ENCODE data around the gene ITPA. TPM values are rescaled to one million over a fixed set of nuclear protein-coding genes. Genes with fewer than 3 reads are reported as not detected.
"Not testable (repeated sequence)": the region's sequence is repeated elsewhere in the genome, so short reads cannot be mapped to it uniquely, and the experiment has no call there.

The ITPA gene
- total RNA-seq, 1 donor from 2014 or later = 19.0 TPM

- intact Hi-C loops (cut with DNase I) = no loop called here
- DNase-seq (no peak), ATAC-seq (ENCODE audit: poor library complexity) (no peak)
Measured at GRCh38 chr20:3172126-3172932, 37.0 kb upstream of the ITPA start.

- peak; percentile 83 for DNase-seq
- peak; percentile 59 for ATAC-seq (ENCODE audit: poor library complexity)
- intact Hi-C loops (cut with DNase I) = no loop called here
Measured at GRCh38 chr20:3172933-3173609, 36.2 kb upstream of the ITPA start, which contains the start of gene LZTS3. Gene LZTS3, minus strand, starts transcription at chr20:3173549. Its CDS starts 6,386 bp downstream, at chr20:3167163.

- intact Hi-C loops (cut with DNase I) = no loop called here
- peak; percentile 97 for ATAC-seq (ENCODE audit: poor library complexity)
- peak; percentile 95 for DNase-seq
Measured at GRCh38 chr20:3173610-3174441, 35.5 kb upstream of the ITPA start.

GRCh38 chr20:3174442-3175261 is 34.6 kb upstream of the ITPA start:
- intact Hi-C loops (cut with DNase I) = no loop called here
- ATAC-seq (ENCODE audit: poor library complexity) (no peak), DNase-seq (no peak)

GRCh38 chr20:3175270-3175669 is 34.0 kb upstream of the ITPA start:
- ATAC-seq (ENCODE audit: poor library complexity) (no peak), DNase-seq (no peak)
- intact Hi-C loops (cut with DNase I) = no loop called here

GRCh38 chr20:3177746-3178485 is 31.4 kb upstream of the ITPA start:
- ATAC-seq (ENCODE audit: poor library complexity) (no peak), DNase-seq (no peak)
- intact Hi-C loops (cut with DNase I) = no loop called here

GRCh38 chr20:3180319-3180718 is 29.0 kb upstream of the ITPA start:
- intact Hi-C loops (cut with DNase I) = no loop called here
- ATAC-seq (ENCODE audit: poor library complexity) (no peak), DNase-seq (no peak)

- DNase-seq (no peak), ATAC-seq (ENCODE audit: poor library complexity) (no peak)
- intact Hi-C loops (cut with DNase I) = no loop called here
Measured at GRCh38 chr20:3181270-3181669, 28.0 kb upstream of the ITPA start.

- DNase-seq; ATAC-seq (ENCODE audit: poor library complexity); intact Hi-C loops (cut with DNase I): not testable (repeated sequence)
Measured at GRCh38 chr20:3182429-3182828, 26.9 kb upstream of the ITPA start.

- intact Hi-C loops (cut with DNase I) = no loop called here
- DNase-seq (no peak), ATAC-seq (ENCODE audit: poor library complexity) (no peak)
Measured at GRCh38 chr20:3183896-3184612, 25.2 kb upstream of the ITPA start.

GRCh38 chr20:3187861-3188260 is 21.4 kb upstream of the ITPA start:
- ATAC-seq (ENCODE audit: poor library complexity); intact Hi-C loops (cut with DNase I); DNase-seq: not testable (repeated sequence)

GRCh38 chr20:3188823-3189413 is 20.4 kb upstream of the ITPA start:
- DNase-seq = no peak
- intact Hi-C loops (cut with DNase I) = no loop called here
- ATAC-seq (ENCODE audit: poor library complexity) = no peak

- ATAC-seq (ENCODE audit: poor library complexity) (no peak), DNase-seq (no peak)
- intact Hi-C loops (cut with DNase I) = no loop called here
Measured at GRCh38 chr20:3189561-3190131, 19.7 kb upstream of the ITPA start.

GRCh38 chr20:3190681-3191111 is 18.6 kb upstream of the ITPA start:
- intact Hi-C loops (cut with DNase I) = no loop called here
- ATAC-seq (ENCODE audit: poor library complexity) (no peak), DNase-seq (no peak)

- no peak for DNase-seq
- ATAC-seq (ENCODE audit: poor library complexity) = no peak
- intact Hi-C loops (cut with DNase I) = no loop called here
Measured at GRCh38 chr20:3192226-3193015, 16.9 kb upstream of the ITPA start.
